Measurements from ENCODE around the gene FUBP1. TPM values are rescaled to one million over a fixed set of nuclear protein-coding genes. Genes with fewer than 3 reads are reported as not detected.

Gene FUBP1
- total and polyA plus RNA-seq, 9 of the 15 experiments (the other 6 are each of a cell fraction or from before 2014, with no cell fraction given): 104 to 294 (median 213) TPM

- POLR2A ChIA-PET: interaction anchor here (1.0 to 2.3 kb wide), 3 partner anchors 13 to 42 kb away, joined by 3 to 10 read pairs (median 3); no protein-coding TSS in a partner anchor
- Histone ChIP-seq H3K9me1 (ENCODE audit: control insufficient read depth, insufficient read depth, low read length) (no peaks in the 10 kb centered on the region), H2AFZ (ENCODE audit: low read depth, low read length) (no peak overlapping the region), H3K27me3 (ENCODE audit: control insufficient read depth in 2 of 2, insufficient read depth in 2 of 2, low read length in 2 of 2) (no peaks in the 10 kb centered on the region), H3K79me2 (ENCODE audit: control insufficient read depth, insufficient read depth, low read length) (peaks cover 91% of the 10 kb centered on the region), H3K9ac (ENCODE audit: insufficient read depth in 1 of 2, low read depth in 2 of 2, low read length in 2 of 2) (peak overlapping the region; percentile 19 to 24; a peak in 2 of 4 replicates), H3K4me3 (peak overlapping the region; percentile 15), H3K9me3 (replicated peaks; ENCODE audit: control insufficient read depth, insufficient read depth, low read depth, low read length) (no peaks in the 10 kb centered on the region), H3K4me2 (ENCODE audit: insufficient read depth, low read length) (peak overlapping the region; percentile 64), H3K27ac (ENCODE audit: extremely low read depth, low read depth, low read length) (no peak overlapping the region), H4K20me1 (replicated peaks; ENCODE audit: control insufficient read depth, insufficient read depth, low read length) (peaks cover 3% of the 10 kb centered on the region; the same call in 1 of the 2 replicates), H3K36me3 (ENCODE audit: control insufficient read depth, insufficient read depth, low read length) (peaks cover 19% of the 10 kb centered on the region), H3K4me1 (replicated peaks in 1 of 2; ENCODE audit: control insufficient read depth in 2 of 2, insufficient read depth in 2 of 2, low read length in 2 of 2) (peaks cover 0 to 3% of the 10 kb centered on the region in 2 experiments; a peak in 1 of 5 replicates)
- CTCF ChIA-PET (ENCODE audit: low intra/inter-chr PET ratio): no interaction called here
- intact Hi-C loops (cut with micrococcal nuclease): loop anchor here (5.0 kb wide), 1 partner anchor 253 kb away; the partner anchor contains the start of gene USP33
- TF ChIP-seq LEF1 (IDR thresholded peaks at IDR 0.05): no peak
- no peak for TF ChIP-seq SMARCC2 (IDR thresholded peaks at IDR 0.05; ENCODE audit: low read depth)
- no peak for TF ChIP-seq BDP1 (IDR thresholded peaks at IDR 0.05; ENCODE audit: insufficient read depth, insufficient read length)
- no peak for TF ChIP-seq ELK1 (CRISPR knock-in tag; IDR thresholded peaks at IDR 0.05)
- TF ChIP-seq ZNF740 (CRISPR knock-in tag; IDR thresholded peaks at IDR 0.05): no peak
- TF ChIP-seq ZNF740 (tag; IDR thresholded peaks at IDR 0.05): no peak
- TF ChIP-seq BRF2 (IDR thresholded peaks at IDR 0.05; ENCODE audit: borderline replicate concordance, insufficient read depth, insufficient read length): no peak
- TF ChIP-seq, protein P1, sequence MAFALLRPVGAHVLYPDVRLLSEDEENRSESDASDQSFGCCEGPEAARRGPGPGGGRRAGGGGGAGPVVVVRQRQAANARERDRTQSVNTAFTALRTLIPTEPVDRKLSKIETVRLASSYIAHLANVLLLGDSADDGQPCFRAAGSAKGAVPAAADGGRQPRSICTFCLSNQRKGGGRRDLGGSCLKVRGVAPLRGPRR (CRISPR knock-in tag; IDR thresholded peaks at IDR 0.05): no peak
- TF ChIP-seq CEBPG (CRISPR knock-in tag; IDR thresholded peaks at IDR 0.05): no peak
- TF ChIP-seq CEBPG (tag; conservative IDR thresholded peaks at IDR 0.05 in 1 of 2, IDR thresholded peaks at IDR 0.05 in 1 of 2): no peak
- no peak for TF ChIP-seq SMARCB1 (IDR thresholded peaks at IDR 0.05; ENCODE audit: insufficient read length, low read depth)
- TF ChIP-seq, protein P2, sequence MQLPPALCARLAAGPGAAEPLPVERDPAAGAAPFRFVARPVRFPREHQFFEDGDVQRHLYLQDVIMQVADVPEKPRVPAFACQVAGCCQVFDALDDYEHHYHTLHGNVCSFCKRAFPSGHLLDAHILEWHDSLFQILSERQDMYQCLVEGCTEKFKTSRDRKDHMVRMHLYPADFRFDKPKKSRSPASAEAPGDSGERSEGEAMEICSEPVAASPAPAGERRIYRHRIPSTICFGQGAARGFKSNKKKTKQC (CRISPR knock-in tag; IDR thresholded peaks at IDR 0.05): no peak
- TF ChIP-seq CC2D1A (IDR thresholded peaks at IDR 0.05): 0 out of 2 replicates have a peak, but pooled peaks have one; percentile 19
- 0 out of 4 replicates have a peak, but pooled peaks of 1 of the 2 experiments have one; percentile 33 for TF ChIP-seq HDAC1 (IDR thresholded peaks at IDR 0.05)
- BruUV-seq (replicated peaks): no TSS peak
- ATAC-seq (peak; percentile 4), FAIRE-seq (no peak), DNase-seq (ENCODE audit: extremely low read depth in 1 of 4, low spot score in 3 of 4) (peak in 1 of 4 experiments; percentile 25)
- WGBS (ENCODE audit: insufficient coverage, low coverage, missing lambda C conversion rate): 15% methylated on average over 3 of the region's 3 CpGs
- in situ Hi-C loops (cut with MboI): loop anchor here (10.0 kb wide), 1 partner anchor 105 kb away; no protein-coding TSS in a partner anchor
Observed at GRCh38 chr1:78009836-78010235, 31.0 kb upstream of the FUBP1 start.
